ENCODE results near the gene FGR. TPM values are rescaled to one million over a fixed set of nuclear protein-coding genes. Genes with fewer than 3 reads are reported as not detected.

Gene FGR
- total and polyA plus RNA-seq, 5 donors: 3.2 to 12.6 (median 4.9) TPM

DNA sequence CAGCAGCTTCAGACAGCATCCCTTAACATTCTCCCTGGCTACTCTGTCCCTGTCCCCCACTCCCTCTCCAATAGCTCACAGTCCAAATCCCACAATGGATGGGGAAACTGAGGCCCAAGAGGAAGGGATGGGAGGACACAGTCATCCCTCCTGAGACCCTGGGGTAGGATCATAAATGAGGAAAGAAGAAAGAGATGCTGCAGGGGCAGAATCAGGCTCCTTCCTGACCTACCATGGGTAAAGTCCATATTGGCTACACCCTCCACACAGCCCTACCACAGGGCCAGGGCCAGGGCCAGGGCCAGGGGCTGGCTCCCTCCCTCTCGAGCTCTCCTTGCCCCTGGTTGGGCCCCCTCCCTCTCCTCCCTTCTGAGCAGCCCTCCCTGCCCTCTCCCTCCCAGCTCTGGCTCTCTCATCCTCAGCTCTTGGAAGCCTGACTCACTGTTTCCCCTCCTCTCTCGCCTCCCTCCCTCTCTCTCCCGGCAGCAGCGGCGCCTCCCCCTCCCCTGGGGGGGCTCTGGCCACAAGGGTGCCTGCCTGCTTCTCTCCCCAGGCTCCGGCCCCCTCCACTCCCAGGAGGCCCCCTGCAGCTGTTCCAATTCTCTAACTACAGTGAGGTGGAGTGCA is 36.0 kb downstream of the FGR start:
- intact Hi-C loops (cut with DNase I): loop anchor here in 1 of 4 donors (5.0 kb wide), 1 partner anchor 37 kb away; no protein-coding TSS in a partner anchor
- H3K9me3 ChIP-seq (ENCODE audit: control insufficient read depth, low read length): no peaks in the 10 kb centered on the region
- ATAC-seq: peak; percentile 53 to 69
- H3K4me3 ChIP-seq (ENCODE audit: low read length): no peak overlapping the region
- whole genome bisulfite sequencing: 4% methylated on average over 6 of the region's 6 CpGs
- H3K27me3 ChIP-seq (ENCODE audit: control insufficient read depth, insufficient read depth): no peaks in the 10 kb centered on the region
- peaks cover 36% of the 10 kb centered on the region for H3K4me1 ChIP-seq (ENCODE audit: control insufficient read depth, insufficient read depth, low read length)
- H3K27ac ChIP-seq (ENCODE audit: low read length): peak overlapping the region; percentile 62
- DNase-seq: peak; percentile 85 to 90 (median 87)

DNA sequence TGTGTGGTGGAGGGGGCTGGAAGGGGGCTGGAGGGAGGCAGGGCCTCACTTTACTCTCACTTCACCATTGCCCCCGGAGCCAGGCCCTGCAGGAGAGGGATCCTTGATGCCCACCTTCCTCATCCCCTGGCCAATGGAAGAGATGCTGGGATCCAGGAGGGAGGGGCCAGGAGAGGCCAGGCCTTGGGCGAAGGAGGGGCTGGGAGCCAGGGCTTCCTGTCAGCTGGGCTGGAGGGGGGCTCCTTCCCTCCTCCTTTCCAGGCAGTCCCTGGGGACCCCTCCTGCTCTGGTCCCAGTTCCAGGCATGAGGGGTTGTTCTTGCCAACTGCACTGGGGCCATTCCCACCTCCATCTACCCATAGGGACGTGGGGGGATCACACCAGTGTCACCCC is 36.7 kb downstream of the FGR start:
- Histone ChIP-seq H3K27me3 (ENCODE audit: control insufficient read depth, insufficient read depth) (no peaks in the 10 kb centered on the region), H3K4me3 (ENCODE audit: low read length) (no peak overlapping the region), H3K27ac (ENCODE audit: low read length) (peak overlapping the region; percentile 62), H3K9me3 (ENCODE audit: control insufficient read depth, low read length) (no peaks in the 10 kb centered on the region), H3K4me1 (ENCODE audit: control insufficient read depth, insufficient read depth, low read length) (peaks cover 42% of the 10 kb centered on the region)
- peak; percentile 36 to 40 for ATAC-seq
- intact Hi-C loops (cut with DNase I): loop anchor here in 1 of 4 donors (5.0 kb wide), 1 partner anchor 36 kb away; no protein-coding TSS in a partner anchor
- peak; percentile 75 to 89 (median 88) for DNase-seq
- 16% methylated on average over 3 of the region's 3 CpGs for WGBS

DNA sequence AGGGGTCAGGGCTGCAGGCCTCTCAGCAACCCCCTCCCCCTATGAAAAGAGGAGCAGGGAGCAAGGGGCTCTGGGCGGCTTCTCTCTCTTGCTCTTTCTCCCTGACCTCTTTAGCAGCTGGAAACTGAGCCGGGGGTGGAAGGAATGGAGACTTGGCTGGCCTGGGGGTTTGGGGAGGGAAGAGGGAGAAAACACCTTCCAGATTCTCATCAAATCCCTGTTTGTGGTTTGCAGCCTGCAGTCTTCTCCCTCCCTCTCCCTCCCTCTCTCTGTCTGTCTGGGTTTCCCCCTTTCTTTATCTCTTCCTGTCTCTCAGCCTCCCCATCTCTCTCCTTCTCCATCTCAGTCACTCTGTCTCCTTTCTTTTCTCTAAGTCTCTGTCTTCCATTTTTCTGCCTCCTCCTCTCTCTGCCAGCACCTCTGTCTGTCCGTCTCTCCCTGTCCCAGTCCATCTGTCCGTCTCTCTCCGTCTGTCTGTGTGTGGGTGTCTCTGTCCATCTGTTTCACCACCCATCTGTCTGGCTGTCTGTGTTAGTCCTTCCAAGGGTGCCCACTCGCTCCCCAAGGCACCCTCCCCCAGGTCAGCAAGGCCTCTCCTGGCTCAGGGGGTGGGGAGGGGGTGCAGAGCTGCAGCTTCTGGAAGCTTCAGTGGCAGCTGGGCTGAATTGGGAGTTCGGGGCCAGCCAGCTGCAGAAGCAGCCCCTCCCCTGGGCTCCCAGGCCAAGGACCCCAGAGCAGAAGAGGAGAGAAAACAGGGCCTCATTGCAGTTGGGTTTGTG is 37.3 kb downstream of the FGR start:
- Histone ChIP-seq H3K27me3 (ENCODE audit: control insufficient read depth, insufficient read depth) (no peaks in the 10 kb centered on the region), H3K27ac (ENCODE audit: low read length) (no peak overlapping the region), H3K4me3 (ENCODE audit: low read length) (no peak overlapping the region), H3K9me3 (ENCODE audit: control insufficient read depth, low read length) (no peaks in the 10 kb centered on the region), H3K4me1 (ENCODE audit: control insufficient read depth, insufficient read depth, low read length) (peaks cover 44% of the 10 kb centered on the region)
- WGBS: 47% methylated on average over 7 of the region's 7 CpGs
- ATAC-seq (no peak), DNase-seq (peak in 1 of 3 donors; percentile 47)
- intact Hi-C loops (cut with DNase I): loop anchor here in 1 of 4 donors (5.0 kb wide), 1 partner anchor 35 kb away; no protein-coding TSS in a partner anchor

DNA sequence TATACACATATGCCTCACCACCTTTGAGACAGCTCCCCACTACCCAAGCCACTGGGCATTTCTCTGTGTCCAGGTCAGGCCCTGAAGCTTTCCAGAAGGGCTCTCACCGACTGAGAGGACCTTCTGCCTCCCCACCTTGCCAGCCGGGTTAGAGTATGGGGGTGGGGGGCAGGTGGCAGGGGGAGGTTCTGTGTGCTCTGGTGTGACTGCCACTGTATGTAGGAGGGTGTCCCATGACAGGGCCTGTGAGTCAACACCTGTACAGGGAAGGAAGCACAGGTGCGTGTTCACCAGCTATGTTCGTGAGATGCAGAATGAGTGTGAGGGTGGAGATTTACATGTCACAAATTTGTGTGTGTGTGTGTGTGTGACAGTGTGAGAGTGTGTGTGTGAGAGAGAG is 38.0 kb downstream of the FGR start:
- Histone ChIP-seq H3K9me3 (ENCODE audit: control insufficient read depth, low read length) (no peaks in the 10 kb centered on the region), H3K27ac (ENCODE audit: low read length) (peak overlapping the region; percentile 6), H3K4me1 (ENCODE audit: control insufficient read depth, insufficient read depth, low read length) (peaks cover 47% of the 10 kb centered on the region), H3K27me3 (ENCODE audit: control insufficient read depth, insufficient read depth) (no peaks in the 10 kb centered on the region), H3K4me3 (ENCODE audit: low read length) (no peak overlapping the region)
- DNase-seq (peak in 1 of 3 donors; percentile 9), ATAC-seq (no peak)
- intact Hi-C loops (cut with DNase I): loop anchor here in 1 of 4 donors (5.0 kb wide), 1 partner anchor 35 kb away; no protein-coding TSS in a partner anchor
- 51% methylated on average over 4 of the region's 4 CpGs for WGBS

DNA sequence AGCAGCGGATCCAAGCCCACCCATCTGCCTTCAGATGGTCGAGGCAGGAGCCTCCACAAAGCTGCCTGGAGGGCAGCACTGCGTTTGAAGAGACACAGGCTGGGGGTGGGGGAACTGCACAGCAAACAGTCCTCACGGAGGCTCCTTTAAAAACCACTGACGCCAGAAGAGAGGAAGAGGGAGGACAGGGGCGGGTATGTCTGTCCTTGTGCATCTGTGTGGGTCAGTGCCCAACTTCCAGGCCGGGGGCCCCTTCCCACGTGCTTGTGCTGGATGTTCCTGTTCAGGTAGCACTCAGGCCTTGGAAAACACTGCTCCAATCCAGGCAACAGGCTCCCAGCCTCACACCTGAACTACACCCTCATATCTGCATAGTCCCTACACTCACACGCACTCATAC is 38.7 kb downstream of the FGR start:
- no peak overlapping the region for H3K4me3 ChIP-seq (ENCODE audit: low read length)
- WGBS: 29% methylated on average over 9 of the region's 9 CpGs
- peaks cover 49% of the 10 kb centered on the region for H3K4me1 ChIP-seq (ENCODE audit: control insufficient read depth, insufficient read depth, low read length)
- no peaks in the 10 kb centered on the region for H3K27me3 ChIP-seq (ENCODE audit: control insufficient read depth, insufficient read depth)
- H3K27ac ChIP-seq (ENCODE audit: low read length): no peak overlapping the region
- DNase-seq: peak in 1 of 3 donors; percentile 19
- ATAC-seq: no peak
- H3K9me3 ChIP-seq (ENCODE audit: control insufficient read depth, low read length): no peaks in the 10 kb centered on the region
- intact Hi-C loops (cut with DNase I): loop anchor here in 1 of 4 donors (5.0 kb wide), 1 partner anchor 34 kb away; no protein-coding TSS in a partner anchor

DNA sequence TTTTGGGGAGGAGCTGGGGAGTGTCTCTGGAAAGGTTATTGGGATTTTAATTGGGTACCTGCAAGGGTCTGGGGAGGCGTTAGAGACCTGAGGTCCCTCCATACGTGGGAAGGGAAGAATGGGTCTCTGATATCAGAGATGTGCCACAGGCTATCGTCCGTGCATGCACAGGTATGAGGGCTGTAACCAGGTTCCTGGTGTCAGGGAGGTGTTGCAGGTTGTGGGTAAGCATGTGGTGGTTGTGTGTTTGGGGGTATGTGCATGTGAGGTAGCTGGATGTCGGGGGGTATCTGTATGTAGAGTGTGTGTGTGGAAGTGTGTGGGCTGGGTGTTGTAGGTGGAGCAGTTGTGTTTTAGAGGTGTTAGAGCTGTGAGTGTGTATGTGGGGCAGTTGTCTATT is 39.4 kb downstream of the FGR start:
- Histone ChIP-seq H3K4me3 (ENCODE audit: low read length) (no peak overlapping the region), H3K4me1 (ENCODE audit: control insufficient read depth, insufficient read depth, low read length) (peaks cover 55% of the 10 kb centered on the region), H3K27ac (ENCODE audit: low read length) (peak overlapping the region; percentile 13), H3K27me3 (ENCODE audit: control insufficient read depth, insufficient read depth) (no peaks in the 10 kb centered on the region), H3K9me3 (ENCODE audit: control insufficient read depth, low read length) (no peaks in the 10 kb centered on the region)
- DNase-seq: peak in 1 of 3 donors; percentile 1
- no peak for ATAC-seq
- intact Hi-C loops (cut with DNase I): loop anchor here in 1 of 4 donors (5.0 kb wide), 1 partner anchor 33 kb away; no protein-coding TSS in a partner anchor
- 77% methylated on average over 5 of the region's 5 CpGs for WGBS

DNA sequence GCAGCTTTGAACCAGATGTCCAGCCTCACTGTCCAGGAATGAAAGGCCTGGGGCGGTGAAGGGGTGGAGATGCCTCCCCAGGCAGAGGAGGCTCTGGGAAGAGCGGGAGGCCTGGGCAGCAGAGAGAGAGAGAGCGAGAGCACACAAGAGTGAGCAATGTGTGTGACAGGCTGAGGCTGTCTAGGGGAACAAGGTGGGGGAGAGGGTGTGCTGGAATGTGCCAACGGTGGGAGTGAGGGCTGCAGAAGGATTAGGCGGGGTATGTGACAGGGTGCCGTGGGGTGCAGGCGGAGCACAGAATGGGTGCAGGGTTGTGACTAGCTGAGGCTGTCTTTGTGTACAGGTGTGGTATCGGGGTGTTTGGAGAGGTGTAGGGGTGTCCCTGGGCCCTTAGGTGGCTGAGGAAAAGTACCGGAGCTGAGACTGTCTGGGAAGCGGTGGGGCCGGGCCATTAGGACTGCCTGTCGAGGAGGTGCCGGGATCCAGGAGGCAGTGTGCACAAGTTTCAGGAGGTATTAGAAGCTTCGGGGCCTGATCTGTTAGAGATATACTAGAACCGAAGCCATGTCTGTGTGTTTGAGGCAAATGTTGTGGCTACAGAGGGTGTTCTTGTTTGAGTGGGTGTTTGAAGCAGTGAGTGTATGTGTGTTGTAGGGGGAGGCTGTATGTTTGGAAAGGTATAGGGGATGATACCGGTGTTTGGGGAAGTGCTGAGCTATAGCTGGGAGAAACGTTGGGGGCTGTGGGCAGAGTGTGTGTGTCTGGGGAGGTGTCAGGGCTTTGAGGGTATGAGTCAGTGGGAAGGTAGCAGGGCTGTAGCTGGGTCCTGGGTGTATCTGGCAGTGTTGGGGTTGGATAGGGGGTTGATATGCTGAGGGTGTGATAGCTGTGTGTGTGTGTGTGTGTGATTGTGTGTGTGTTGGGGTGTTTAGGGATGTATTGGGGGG is 40.1 kb downstream of the FGR start:
- 58% methylated on average over 17 of the region's 17 CpGs for WGBS
- DNase-seq: peak in 1 of 3 donors; percentile 39
- H3K9me3 ChIP-seq (ENCODE audit: control insufficient read depth, low read length): no peaks in the 10 kb centered on the region
- H3K4me1 ChIP-seq (ENCODE audit: control insufficient read depth, insufficient read depth, low read length): peaks cover 59% of the 10 kb centered on the region
- no peaks in the 10 kb centered on the region for H3K27me3 ChIP-seq (ENCODE audit: control insufficient read depth, insufficient read depth)
- peak overlapping the region; percentile 11 for H3K27ac ChIP-seq (ENCODE audit: low read length)
- no peak overlapping the region for H3K4me3 ChIP-seq (ENCODE audit: low read length)
- no peak for ATAC-seq
- intact Hi-C loops (cut with DNase I): loop anchor here in 1 of 4 donors (5.0 kb wide), 1 partner anchor 33 kb away; no protein-coding TSS in a partner anchor

DNA sequence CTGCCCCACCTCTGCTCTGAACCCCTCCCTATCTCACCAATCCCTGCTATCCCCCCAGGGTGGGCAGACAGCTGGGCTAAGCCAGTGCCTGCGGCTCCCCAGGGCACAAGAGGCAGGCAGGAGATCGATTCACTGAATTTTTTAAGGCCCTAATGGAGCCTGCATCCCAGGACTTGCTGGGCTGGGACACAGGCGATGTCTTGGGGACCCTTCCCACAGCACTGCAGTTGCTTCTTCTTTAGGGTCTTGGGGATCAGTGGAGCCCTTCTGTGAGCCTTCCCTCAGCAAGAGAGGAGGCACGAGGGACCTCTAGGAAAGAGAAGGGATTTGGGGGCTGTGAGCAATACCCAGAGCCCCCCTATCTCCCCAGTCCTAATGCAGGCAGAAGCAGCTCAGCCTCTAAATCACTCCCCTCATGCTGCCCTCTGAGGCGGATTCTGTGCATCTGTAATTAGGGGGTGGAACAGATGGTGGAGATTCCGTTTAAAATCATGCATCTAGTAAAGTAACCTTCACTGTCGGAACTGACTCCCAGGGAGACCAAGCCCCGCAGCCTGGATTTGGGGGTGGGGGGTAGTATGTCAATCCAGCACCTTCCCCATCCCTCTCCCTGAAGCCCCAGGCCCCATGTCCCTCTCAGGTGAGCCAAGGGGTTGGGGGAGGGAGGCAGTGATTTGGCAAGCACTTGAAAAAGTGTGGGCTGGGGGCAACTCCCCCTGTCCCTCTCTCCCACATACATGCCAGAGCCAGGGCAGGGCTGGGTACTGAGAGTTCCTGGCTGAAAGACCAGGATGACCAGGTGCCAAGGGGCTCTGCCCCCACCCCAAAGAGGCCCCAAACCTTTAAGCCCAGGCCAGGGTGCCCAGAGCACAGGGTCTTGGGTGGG is 41.1 kb downstream of the FGR start:
- 59% methylated on average over 8 of the region's 8 CpGs for WGBS
- ATAC-seq (no peak), DNase-seq (peak in 1 of 3 donors; percentile 42)
- intact Hi-C loops (cut with DNase I): no loop called here
- Histone ChIP-seq H3K27ac (ENCODE audit: low read length) (peak overlapping the region; percentile 17), H3K9me3 (ENCODE audit: control insufficient read depth, low read length) (no peaks in the 10 kb centered on the region), H3K27me3 (ENCODE audit: control insufficient read depth, insufficient read depth) (no peaks in the 10 kb centered on the region), H3K4me3 (ENCODE audit: low read length) (no peak overlapping the region), H3K4me1 (ENCODE audit: control insufficient read depth, insufficient read depth, low read length) (peaks cover 56% of the 10 kb centered on the region)

DNA sequence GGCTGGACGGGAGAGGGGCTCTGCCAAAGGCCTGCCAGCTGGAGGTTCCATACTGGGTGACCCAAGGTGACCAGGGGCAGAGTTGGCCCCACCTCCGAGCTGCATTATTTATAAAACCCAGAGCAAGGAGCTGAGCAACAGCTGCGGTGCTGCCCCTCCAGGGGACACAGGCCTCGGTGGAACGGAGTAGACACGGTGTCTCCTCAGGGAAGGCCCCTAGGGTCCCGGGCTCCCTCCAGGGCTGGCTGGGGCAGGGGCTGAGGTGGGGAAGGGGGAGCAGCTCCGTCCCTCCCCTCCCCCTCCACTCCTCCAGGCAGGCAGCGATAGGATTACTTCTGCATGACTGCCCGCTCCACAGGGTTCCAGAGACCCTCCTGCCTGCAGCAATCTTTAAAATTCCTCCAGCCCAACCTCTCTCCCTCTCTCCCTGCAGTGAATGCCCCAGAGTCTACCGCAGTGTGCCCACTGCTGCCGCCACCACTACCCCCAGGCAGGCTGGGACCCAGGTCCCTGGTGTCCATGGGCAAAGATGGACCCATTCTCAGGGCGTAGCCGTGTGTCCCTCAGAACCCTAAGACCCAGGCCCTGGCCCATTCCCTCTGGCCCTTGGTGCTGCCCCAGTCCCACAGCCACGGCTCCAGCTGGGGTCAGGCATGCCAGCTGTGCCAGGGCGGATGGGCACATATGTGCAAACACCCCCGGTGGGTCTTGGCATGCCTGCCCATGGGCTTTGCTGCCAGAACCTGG is 41.9 kb downstream of the FGR start:
- Histone ChIP-seq H3K9me3 (ENCODE audit: control insufficient read depth, low read length) (no peaks in the 10 kb centered on the region), H3K4me3 (ENCODE audit: low read length) (no peak overlapping the region), H3K27ac (ENCODE audit: low read length) (no peak overlapping the region), H3K27me3 (ENCODE audit: control insufficient read depth, insufficient read depth) (no peaks in the 10 kb centered on the region), H3K4me1 (ENCODE audit: control insufficient read depth, insufficient read depth, low read length) (peaks cover 56% of the 10 kb centered on the region)
- no peak for ATAC-seq
- 60% methylated on average over 17 of the region's 17 CpGs for WGBS
- intact Hi-C loops (cut with DNase I): no loop called here
- peak in 1 of 3 donors; percentile 44 for DNase-seq
